HG03575 (cell line): ENCODE measurements around the gene MS4A10.

Source experiments
- ATAC-seq: cut with Tn5 transposase; IDR thresholded peaks from one replicate; pipeline ENCODE4 v1.9.1; 2021; ENCODE audit not compliant: unreplicated experiment, insufficient number of reproducible peaks, low FRiP score; ENCODE audit errors: extremely low read depth

The MS4A10 gene

DNA sequence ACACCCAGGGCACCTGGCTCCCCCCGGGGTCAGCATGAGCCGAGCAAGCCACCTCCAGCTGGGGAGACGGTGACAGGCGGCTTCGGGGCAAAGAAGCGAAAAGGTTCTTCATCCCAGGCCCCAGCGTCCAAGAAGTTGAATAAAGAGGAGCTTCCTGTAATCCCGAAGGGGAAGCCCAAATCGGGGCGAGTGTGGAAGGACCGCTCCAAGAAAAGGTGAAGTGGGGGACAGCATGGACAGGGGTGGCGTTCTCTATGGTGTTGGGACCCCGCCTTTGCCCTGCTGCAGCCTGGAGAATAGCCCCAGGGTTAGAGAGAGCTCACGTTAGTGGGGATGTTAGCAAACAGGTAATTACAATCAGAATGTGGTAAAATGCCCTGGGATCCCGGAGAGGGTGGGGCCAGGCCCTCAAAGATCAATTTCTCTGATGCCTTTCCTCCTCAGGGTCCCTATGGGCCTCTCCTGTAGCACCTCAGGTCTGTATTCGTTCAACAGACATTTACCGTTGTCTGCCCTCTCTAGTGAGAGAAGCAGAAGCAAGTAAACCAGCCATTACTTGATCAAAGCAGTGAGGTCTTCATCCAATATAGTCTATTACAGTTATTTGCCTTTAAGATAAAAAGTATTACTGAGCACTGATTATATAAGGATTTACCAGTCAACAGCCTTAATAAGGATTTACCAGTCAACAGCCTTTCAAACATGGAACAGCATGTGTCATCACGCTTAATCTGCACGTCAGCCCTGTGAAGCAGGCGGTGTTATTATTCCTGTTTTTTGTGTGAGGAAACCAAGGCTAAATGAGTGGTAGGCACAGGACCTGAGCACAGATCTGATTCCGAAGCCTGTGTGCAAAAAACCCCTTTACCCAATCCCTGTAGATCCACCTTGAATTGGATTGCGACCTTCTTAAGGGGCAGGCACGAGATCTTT, 57.8 kb downstream of the MS4A10 start:
- no peak for ATAC-seq

DNA sequence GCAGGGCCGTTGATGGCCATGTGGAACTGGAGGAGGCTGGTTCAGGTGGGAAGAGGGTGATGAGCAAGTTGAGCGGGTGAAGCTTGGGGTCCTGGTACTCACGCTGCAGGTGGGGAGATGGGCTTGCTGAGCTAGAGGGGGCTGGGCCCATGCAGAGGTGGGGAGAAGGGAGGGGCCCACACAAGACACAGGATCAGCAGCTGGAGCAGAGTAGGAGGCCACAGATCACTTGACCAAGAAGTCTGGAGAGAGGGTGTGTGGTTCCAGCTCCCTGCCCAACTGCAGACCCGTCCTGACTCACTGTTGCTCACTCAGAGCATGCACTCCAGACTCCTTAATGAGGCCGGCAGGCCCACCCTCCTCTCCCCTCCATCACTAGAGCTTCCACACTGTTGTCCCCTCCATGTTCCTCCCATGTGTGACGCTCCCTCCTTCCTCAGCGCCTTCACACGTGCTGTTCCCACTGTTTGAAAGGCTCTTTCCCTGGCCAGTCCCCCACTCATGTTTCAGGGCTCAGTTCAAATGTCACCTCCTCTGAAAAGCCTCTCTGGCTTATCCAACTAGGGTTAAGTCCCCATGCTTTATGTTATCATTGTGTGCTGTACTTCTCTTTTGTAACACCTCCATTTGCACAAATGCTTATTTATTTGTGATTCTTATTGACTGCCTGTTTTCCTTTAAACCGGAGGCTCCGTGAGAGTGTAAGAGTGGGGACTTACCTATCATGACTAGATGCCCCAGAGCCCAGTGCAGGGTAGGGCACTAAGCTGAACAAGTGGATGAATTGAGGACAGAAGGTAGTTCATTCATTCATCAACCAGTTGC, 59.1 kb downstream of the MS4A10 start:
- ATAC-seq = no peak

DNA sequence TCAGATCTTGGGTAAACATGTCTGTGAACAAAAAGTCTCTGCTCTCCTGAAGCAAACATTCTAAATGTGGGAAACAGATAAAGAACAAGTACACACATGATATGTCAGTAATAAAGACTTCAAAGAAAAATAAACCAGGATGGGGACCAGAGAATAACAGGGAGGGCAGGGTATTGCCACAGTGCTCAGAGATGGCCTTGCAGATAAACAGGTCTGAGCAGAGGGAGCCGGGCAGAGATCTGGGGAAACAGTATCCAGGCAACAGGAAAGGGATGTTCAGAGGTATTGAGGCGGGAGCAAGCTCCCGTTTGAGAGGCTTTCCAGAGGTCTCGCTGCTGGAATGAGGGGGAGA, 59.7 kb downstream of the MS4A10 start:
- no peak for ATAC-seq

DNA sequence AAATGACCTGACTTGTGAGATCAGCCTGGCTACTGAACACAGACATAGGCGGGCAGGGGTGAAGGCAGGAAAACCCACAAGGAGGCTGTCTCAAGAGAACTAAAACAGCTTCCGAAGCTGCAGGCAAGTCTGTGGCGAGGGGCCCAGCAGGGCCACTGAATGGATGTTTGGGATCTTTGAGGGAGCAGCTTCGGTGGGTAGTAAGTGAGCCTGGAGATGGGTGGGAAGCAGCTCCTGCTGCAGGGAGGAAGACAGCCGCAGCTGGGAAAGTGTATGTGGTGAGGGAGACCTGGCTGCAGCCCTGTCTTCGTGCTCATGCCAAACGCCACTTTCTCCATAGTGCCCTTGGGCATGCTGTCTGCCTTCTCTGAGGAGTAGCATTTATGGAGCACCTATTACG, 60.2 kb downstream of the MS4A10 start:
- ATAC-seq = no peak

DNA sequence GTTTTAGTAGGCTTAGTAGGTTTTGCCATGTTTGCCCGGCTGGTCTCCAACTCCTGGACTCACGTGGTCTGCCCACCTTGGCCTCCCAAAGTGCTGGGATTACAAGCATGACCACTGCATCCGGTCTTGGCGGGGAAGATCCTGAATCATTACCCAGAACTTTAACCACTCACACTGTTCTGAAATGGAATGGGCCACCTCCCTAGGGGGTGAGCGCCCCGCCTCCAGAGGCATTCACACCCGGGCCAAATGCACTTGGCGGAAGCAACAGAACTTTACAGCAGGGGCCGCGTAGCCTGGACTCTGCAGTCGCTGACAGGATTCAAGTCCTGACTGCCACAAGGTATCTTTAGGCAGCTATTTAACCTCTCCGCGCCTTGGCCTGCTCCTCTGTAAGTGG, 62.1 kb downstream of the MS4A10 start:
- no peak for ATAC-seq

DNA sequence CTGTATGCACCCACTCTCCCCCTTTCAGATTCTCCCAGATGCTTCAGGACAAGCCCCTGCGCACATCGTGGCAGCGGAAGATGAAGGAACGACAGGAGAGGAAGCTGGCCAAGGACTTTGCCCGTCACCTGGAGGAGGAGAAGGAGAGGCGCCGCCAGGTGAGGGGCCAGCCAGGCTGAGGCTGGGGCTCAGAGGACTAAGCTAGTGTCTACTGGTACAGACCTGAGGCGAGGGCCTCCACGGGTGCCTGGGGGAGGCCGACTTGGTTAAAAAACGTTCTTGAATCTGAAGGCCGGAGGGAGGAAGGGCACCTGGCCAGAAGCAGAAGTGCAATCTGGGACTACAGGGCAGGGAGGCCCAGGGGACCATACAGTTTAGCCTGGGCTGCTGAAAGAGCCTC, 62.8 kb downstream of the MS4A10 start:
- ATAC-seq = no peak

DNA sequence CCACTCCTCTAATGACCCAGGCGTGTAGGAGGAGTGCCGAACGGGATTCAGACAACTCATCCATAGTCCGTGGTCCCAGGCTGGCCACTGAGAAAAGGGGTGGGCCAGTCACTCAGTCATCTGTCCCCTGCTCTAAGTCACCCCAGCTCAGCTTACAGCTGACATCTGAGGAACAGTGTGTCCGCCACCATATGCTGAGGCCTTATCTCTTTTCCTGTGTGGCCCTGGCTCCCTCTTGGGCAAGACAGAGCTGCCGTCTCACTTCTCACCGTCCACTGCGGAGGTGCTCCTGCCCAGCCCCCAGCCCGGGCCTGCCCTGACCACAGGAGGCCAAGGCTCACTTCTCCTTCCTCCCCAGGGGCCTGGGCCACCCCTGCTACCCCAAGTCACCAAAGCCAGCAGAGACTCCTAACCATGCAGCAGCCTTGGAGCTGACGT, 63.6 kb downstream of the MS4A10 start:
- ATAC-seq = no peak

DNA sequence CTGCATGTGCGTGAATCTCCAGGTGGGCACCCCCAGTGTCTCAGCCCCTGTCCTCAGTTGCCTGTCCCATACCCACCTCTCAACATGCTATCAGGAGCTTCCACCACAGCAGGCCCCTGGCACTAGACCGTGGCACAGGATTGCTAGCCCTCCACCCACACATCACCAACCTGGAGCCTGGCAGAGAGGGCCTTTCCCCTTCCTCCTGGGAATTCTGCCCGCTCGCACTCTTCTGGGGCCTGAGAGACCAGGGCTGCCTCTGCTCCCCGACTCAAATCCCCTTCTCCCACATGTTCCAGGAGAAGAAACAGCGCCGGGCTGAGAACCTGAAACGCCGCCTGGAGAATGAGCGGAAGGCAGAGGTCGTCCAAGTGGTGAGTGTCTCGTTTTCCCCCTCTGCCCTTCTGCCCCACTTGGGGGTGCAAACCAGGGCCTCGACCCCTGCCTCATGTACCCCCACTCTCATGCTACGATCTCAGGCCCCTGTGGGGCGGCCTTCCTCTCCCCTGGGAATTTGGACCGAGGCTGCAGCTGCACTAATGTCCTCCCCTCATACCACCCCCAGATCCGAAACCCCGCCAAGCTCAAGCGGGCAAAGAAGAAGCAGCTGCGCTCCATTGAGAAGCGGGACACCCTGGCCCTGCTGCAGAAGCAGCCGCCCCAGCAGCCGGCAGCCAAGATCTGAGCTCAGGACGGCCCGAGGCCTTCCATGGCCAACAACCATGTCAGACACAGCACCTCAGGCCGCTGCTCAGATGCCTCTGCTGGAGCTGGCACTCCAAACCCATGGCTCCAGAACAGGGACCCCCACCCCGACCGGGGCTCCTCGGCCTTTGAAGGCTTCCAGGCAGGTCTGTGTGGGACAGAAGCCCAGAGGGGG, 64.7 kb downstream of the MS4A10 start:
- no peak for ATAC-seq
